GM19238 (cell line): Measurements from ENCODE around the gene MLC1.

Source experiments
- DNase-seq: peaks from one replicate; pipeline ENCODE4 v3.0.0; 2011; ENCODE audit warnings: low spot score; ENCODE audit not compliant: insufficient read length

The MLC1 gene

GRCh38 chr22:50016988-50017700 is 68.1 kb downstream of the MLC1 start:
- DNase-seq: no peak

GRCh38 chr22:50016308-50016987 is 68.8 kb downstream of the MLC1 start:
- DNase-seq: no peak

- no peak for DNase-seq
Observed at GRCh38 chr22:50015451-50016307, 69.5 kb downstream of the MLC1 start.

- DNase-seq: no peak
Observed at GRCh38 chr22:50014655-50015401, 70.4 kb downstream of the MLC1 start.

- DNase-seq: no peak
Observed at GRCh38 chr22:50014053-50014501, 71.1 kb downstream of the MLC1 start.

GRCh38 chr22:50012211-50013181 is 72.7 kb downstream of the MLC1 start, which contains the start of gene IL17REL:
TSS of gene IL17REL (minus strand) at chr22:50012765. CDS start at chr22:50012646, 119 bp downstream.
- DNase-seq: no peak

- DNase-seq: no peak
Observed at GRCh38 chr22:50011447-50012210, 73.6 kb downstream of the MLC1 start.

- DNase-seq: peak; percentile 66
Observed at GRCh38 chr22:50010676-50011446, 74.4 kb downstream of the MLC1 start.

- no peak for DNase-seq
Observed at GRCh38 chr22:50009765-50010675, 75.2 kb downstream of the MLC1 start.
